GM20000 (cell line): ENCODE data around the gene SLITRK6.

ENCODE experiments used
- DNase-seq: peaks from one replicate; pipeline ENCODE4 v3.0.0; 2012; ENCODE audit warnings: low spot score
- TF ChIP-seq, protein P1 (sequence below): IDR thresholded peaks from 2 replicates; pipeline ENCODE4 v1.5.1; 2012; ENCODE audit warnings: mild to moderate bottlenecking, control low read depth; ENCODE audit errors: extremely low read depth, missing control alignments

The SLITRK6 gene

DNA sequence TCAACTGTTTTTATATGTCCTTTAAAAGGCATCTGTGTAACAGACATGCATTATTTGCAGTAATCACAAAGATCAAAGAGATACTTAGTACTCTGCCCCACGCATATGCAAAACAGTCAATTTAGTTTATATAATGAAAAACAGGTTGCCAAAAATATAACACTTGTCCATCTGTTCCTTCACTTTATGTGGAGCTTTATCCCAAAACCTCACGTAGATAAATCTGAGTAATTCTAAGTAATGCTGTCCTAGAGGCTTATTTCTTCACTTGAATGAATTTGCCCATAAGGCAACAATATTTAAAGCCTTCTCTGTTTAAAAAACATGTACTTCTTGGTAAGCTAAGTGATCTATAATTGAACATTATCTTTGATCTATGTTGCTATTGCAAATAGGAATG lies 20.3 kb upstream of the SLITRK6 start:
- TF ChIP-seq, protein P1, sequence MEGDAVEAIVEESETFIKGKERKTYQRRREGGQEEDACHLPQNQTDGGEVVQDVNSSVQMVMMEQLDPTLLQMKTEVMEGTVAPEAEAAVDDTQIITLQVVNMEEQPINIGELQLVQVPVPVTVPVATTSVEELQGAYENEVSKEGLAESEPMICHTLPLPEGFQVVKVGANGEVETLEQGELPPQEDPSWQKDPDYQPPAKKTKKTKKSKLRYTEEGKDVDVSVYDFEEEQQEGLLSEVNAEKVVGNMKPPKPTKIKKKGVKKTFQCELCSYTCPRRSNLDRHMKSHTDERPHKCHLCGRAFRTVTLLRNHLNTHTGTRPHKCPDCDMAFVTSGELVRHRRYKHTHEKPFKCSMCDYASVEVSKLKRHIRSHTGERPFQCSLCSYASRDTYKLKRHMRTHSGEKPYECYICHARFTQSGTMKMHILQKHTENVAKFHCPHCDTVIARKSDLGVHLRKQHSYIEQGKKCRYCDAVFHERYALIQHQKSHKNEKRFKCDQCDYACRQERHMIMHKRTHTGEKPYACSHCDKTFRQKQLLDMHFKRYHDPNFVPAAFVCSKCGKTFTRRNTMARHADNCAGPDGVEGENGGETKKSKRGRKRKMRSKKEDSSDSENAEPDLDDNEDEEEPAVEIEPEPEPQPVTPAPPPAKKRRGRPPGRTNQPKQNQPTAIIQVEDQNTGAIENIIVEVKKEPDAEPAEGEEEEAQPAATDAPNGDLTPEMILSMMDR: no peak

DNA sequence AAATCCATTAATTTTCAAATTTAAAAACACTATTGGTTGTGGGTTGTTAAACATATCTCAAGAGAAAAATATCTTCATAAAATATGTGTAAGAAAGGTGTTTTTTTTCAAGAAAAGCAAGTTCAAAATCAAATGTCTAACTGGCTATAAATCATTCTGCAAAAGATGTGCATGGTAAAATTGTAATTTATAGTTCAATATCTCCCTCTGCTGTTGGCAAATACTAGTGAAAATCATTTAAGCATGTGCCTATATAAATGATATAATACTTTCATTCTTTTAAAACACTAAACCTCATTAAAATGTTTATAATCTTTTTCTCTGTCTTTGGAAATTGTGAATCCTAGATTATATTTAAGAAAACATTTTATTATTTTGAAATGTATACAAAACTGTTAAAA lies 17.2 kb upstream of the SLITRK6 start:
- TF ChIP-seq, protein P1: no peak
- DNase-seq: no peak

More for the DNA sequence above, 20.3 kb upstream of the SLITRK6 start:
- no peak for DNase-seq

DNA sequence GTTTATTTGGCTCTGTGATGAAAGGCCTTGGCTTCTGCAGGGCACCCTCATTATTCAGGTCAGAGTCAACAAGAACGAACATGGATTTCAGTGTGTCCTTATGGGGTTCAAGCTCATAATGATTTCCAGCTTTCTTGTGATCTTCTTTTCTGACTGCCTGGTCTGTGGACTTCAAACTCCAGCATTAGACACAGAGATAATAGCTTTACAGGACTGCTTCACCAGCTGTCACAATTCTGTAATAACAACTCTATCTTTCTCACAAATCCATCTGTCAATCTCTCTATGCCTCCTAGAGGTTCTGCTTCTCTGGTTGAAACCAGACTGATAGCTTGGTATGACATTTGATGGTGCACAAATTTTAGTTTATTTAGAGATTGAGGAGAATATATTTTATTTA lies 13.1 kb upstream of the SLITRK6 start:
- TF ChIP-seq, protein P1: no peak

DNA sequence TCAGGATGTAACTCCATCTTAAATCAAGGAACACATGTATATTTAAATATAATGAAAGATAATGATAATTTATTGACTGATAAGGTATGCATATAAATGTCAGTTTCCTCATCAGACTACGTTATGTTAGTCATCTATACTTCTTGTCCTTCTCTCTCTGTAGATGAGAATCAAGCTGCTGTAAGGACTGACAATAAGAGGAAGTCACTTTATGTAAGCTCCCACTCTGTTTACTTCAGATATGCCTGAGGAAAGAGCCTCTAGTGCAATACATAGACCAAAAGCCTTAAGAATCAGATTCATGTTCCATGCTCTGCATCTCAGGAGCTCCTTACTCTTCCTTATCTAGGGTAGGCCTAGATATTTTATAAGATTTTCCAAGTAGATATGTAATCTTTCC lies 9.6 kb upstream of the SLITRK6 start:
- TF ChIP-seq, protein P1: no peak
- DNase-seq: no peak

More for the DNA sequence above, 13.1 kb upstream of the SLITRK6 start:
- no peak for DNase-seq

DNA sequence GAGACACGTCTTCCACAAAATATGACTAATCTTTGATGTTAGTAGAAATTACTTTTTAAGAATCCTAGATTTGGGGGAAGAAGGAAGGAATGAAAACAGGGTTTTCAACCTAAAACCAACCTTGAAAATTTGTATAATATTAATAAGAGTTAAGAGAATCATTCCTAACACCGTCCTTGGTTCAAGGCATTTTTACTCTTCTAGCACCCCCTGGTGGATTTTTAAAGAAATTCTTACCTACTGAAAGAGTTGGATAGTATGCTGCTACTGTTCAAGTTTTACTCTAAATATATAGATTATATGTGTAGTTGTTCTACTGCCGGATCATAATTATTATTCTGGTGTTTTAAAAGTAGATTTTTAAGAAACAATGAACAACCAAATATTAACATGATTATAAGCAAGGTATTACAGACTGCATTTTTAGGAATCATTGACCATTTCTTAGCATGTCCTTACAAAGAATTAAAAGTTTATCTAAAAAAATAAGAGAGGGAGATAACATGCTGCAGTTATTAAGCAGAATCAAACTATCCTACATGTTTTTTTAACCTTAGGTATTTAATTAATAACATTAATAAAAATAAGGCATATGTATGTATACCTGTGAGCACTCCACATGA lies 7.4 kb upstream of the SLITRK6 start:
- TF ChIP-seq, protein P1: peak; percentile 10
- DNase-seq: peak; percentile 6

DNA sequence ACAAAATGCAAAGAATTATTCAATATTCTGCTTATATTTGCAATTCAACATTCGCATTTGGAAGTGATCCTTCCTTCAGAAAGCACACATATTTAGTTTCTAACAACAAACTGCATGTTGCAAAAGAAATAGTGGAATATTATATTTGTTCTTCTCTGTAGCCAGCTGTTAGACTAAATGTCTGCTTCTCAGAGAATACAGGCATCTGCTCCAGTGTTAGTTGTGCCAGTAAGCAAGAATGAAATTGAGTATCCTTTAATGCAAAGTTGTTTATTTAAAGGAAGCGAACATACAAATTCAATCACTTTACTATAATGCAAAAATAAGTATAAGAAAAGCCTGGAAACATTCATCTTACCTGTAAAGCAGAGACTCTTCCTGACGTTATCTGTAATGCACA lies 663 bp downstream of the SLITRK6 start:
- DNase-seq: no peak
- TF ChIP-seq, protein P1: no peak

DNA sequence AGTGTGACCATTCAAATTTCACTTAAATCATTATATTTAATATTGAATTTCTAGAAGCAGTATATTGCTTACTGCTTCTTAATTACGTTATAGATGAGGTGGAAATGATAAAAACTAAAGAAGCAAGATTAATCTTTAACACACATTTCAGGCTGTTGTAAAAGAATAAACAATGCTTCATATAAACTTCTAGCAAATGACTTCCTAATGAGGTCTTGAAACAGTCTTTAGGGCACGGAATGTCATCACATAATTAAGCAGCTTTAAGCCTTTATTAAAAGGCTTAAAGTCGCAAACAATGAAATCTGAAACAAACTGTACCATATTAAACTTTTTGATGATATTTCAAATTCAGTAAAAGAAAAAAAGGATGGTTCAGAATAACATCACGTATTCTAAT lies 1.9 kb downstream of the SLITRK6 start:
- TF ChIP-seq, protein P1: no peak
- DNase-seq: no peak
